Vagina (tissue), 2 donors: Measurements from ENCODE around the gene FMC1.

ENCODE experiments used
- CTCF ChIP-seq, 3 experiments: fragments of 450-650 bp in 2 of 3; fragments of 200-600 bp in 1 of 3; sonication (generic) in 1 of 3; IDR thresholded peaks; one replicate each; pipeline ENCODE4 v1.5.1; 2017 to 2019; ENCODE audit warnings: antibody characterized with exemption in 3 of 3, mild to moderate bottlenecking in 2 of 3, moderate library complexity in 2 of 3
- POLR2A ChIP-seq, 2 donors: fragments of 450-650 bp; IDR thresholded peaks; one replicate each; pipeline ENCODE4 v1.6.1; 2017; ENCODE audit warnings: antibody characterized with exemption in 2 of 2, mild to moderate bottlenecking in 2 of 2, moderate library complexity in 2 of 2
- POLR2AphosphoS5 ChIP-seq, 2 donors: sonication (generic); formaldehyde crosslinking; IDR thresholded peaks; one replicate each; pipeline ENCODE4 v1.9.0; 2017; ENCODE audit warnings: antibody characterized with exemption in 2 of 2, mild to moderate bottlenecking in 2 of 2, low read depth in 1 of 2; ENCODE audit not compliant: insufficient read depth in 1 of 2

GRCh38 chr7:139328375-139328774 lies 12.8 kb upstream of the FMC1 start:
- TF ChIP-seq CTCF (IDR thresholded peaks at IDR 0.05) = no peak
- no peak for TF ChIP-seq POLR2A (IDR thresholded peaks at IDR 0.05)
- TF ChIP-seq POLR2AphosphoS5 (IDR thresholded peaks at IDR 0.05; ENCODE audit: insufficient read depth in 1 of 2, low read depth in 1 of 2) = no peak
